OCI-LY3 (cell line): ENCODE data around the gene JARID2.
A peak's percentile ranks its signal among the peaks of the same experiment; 100 is the strongest.

Experiments
- H2AFZ ChIP-seq: fragments of 200-600, 300-600 bp; shearing (Covaris generic); 2 replicates; pipeline ENCODE4 v1.6.0; 2014; ENCODE audit warnings: antibody characterized with exemption, low read depth, low read length
- H3K27ac ChIP-seq: fragments of 200-600, 300-600 bp; sonication (generic); 2 replicates; pipeline ENCODE4 v1.5.1; 2014; ENCODE audit warnings: mild to moderate bottlenecking, low read length, moderate library complexity, mixed read lengths
- H3K27me3 ChIP-seq: fragments of 200-600, 300-600 bp; sonication (generic); 2 replicates; pipeline ENCODE4 v1.6.1; 2014; ENCODE audit warnings: low read depth, low read length, mixed read lengths
- H3K36me3 ChIP-seq: fragments of 200-600, 300-600 bp; sonication (generic); replicated peaks from 2 replicates; pipeline ENCODE3; 2014; ENCODE audit warnings: low read depth, low read length, mixed read lengths
- H3K4me1 ChIP-seq: fragments of 300-600, 200-600 bp; sonication (generic); 2 replicates; pipeline ENCODE4 v1.6.1; 2014; ENCODE audit warnings: low read length, mixed read lengths
- H3K4me2 ChIP-seq: fragments of 200-600, 300-600 bp; sonication (generic); 2 replicates; pipeline ENCODE4 v1.6.1; 2014; ENCODE audit warnings: low read length, mixed read lengths
- H3K4me3 ChIP-seq: fragments of 300-600, 200-600 bp; sonication (generic); 2 replicates; pipeline ENCODE4 v1.5.1; 2014; ENCODE audit warnings: antibody characterized with exemption, mild to moderate bottlenecking, low read length, moderate library complexity
- H3K79me2 ChIP-seq: fragments of 300-600, 200-600 bp; shearing (Covaris generic); 2 replicates; pipeline ENCODE4 v1.6.1; 2014; ENCODE audit warnings: mild to moderate bottlenecking, low read length, mixed read lengths
- H3K9ac ChIP-seq: fragments of 300-600, 200-600 bp; shearing (Covaris generic); 2 replicates; pipeline ENCODE4 v1.6.0; 2014; ENCODE audit warnings: mild to moderate bottlenecking, low read length, moderate library complexity
- H3K9me3 ChIP-seq: fragments of 200-600, 300-600 bp; shearing (Covaris generic); 2 replicates; pipeline ENCODE4 v1.6.1; 2014; ENCODE audit warnings: low read length, mixed read lengths; ENCODE audit not compliant: insufficient read depth
- H4K20me1 ChIP-seq: fragments of 200-600, 300-600 bp; sonication (generic); 2 replicates; pipeline ENCODE4 v1.6.1; 2016; ENCODE audit warnings: low read length, mixed read lengths; ENCODE audit not compliant: insufficient read depth
- EZH2phosphoT487 ChIP-seq: fragments of 200-600 bp; shearing (Covaris generic); IDR thresholded peaks from 2 replicates; pipeline ENCODE4 v1.6.1; 2018; ENCODE audit warnings: antibody characterized with exemption, mixed run types, low read depth
- TF ChIP-seq, protein P1 (sequence below): fragments of 200-600, 300-600 bp; sonication (generic); IDR thresholded peaks from 2 replicates; pipeline ENCODE4 v1.5.1; 2014; ENCODE audit warnings: antibody characterized with exemption, low read length, low read depth

The JARID2 gene

DNA sequence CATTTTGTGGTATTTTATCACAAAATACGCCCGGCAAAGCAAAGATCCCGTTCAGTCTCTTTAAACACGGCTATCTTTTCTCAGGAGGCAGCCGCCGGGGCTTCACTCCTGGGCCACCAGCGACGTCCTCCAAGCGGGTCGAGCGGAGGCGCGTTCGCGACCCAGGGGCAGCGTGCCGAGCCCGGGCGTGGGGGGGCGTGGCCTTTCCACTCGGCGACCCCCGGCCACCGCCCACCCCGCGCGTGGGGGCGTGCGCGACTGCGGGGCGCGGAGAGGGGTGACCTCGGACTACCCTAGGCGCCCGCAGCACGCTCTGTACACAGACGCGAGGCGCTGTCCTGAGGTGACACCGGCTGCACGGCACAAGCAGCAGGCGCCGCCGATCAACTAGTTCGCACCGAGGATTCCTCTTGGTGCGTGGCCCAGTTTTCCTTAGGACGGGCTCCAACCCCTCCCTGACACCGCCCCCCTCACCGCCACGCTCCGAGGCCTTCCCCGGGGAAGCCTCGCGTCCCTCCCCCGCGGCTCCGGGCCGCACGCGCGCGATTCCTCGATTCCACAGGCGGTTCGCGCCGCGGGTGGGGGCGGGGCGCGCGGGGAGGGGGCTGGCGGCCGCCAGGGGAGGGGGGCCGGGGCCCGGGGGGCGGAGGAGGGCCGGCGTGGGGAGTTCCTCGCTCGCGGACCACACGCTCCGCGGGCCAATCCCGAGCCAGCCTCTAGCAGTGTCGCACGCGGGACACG, 1.1 kb upstream of the JARID2 start:
- H3K27me3 ChIP-seq = no peaks in the 10 kb centered on the region
- H3K4me3 ChIP-seq = peak overlapping the region; percentile 94
- peaks cover 33% of the 10 kb centered on the region for H3K79me2 ChIP-seq
- no peak overlapping the region for H2AFZ ChIP-seq
- TF ChIP-seq, protein P1, sequence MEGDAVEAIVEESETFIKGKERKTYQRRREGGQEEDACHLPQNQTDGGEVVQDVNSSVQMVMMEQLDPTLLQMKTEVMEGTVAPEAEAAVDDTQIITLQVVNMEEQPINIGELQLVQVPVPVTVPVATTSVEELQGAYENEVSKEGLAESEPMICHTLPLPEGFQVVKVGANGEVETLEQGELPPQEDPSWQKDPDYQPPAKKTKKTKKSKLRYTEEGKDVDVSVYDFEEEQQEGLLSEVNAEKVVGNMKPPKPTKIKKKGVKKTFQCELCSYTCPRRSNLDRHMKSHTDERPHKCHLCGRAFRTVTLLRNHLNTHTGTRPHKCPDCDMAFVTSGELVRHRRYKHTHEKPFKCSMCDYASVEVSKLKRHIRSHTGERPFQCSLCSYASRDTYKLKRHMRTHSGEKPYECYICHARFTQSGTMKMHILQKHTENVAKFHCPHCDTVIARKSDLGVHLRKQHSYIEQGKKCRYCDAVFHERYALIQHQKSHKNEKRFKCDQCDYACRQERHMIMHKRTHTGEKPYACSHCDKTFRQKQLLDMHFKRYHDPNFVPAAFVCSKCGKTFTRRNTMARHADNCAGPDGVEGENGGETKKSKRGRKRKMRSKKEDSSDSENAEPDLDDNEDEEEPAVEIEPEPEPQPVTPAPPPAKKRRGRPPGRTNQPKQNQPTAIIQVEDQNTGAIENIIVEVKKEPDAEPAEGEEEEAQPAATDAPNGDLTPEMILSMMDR = no peak
- no peak for TF ChIP-seq EZH2phosphoT487
- H3K9me3 ChIP-seq = no peaks in the 10 kb centered on the region
- no peaks in the 10 kb centered on the region for H3K36me3 ChIP-seq
- peak overlapping the region; percentile 88 for H3K9ac ChIP-seq
- H3K27ac ChIP-seq = peak overlapping the region; percentile 34; the same call in 1 of the 2 replicates
- H4K20me1 ChIP-seq = peaks cover 10% of the 10 kb centered on the region
- H3K4me1 ChIP-seq = peaks cover 12% of the 10 kb centered on the region
- peak overlapping the region; percentile 87 for H3K4me2 ChIP-seq

DNA sequence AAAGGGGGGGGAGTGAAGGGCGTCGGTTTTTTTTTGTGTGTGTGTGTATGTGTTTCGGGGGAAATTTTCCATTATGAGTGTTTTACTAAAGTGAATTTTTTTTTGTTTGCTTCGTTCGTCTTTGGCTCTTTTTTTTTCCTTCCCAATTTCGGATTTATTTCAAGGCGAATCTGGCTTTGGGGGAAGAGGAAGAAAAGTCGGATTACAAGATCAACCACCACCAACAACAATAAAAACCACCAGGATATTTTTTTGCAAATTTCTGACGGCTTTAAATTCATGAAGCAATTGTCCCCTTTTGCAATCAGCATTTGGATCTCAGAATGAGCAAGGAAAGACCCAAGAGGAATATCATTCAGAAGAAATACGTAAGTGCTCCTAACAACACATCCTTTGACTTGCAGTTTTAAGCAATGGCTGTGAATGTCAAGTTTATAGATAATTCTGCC, 372 bp downstream of the JARID2 start:
- Histone ChIP-seq H3K79me2 (peaks cover 47% of the 10 kb centered on the region), H3K4me1 (peaks cover 22% of the 10 kb centered on the region), H3K9me3 (no peaks in the 10 kb centered on the region), H2AFZ (no peak overlapping the region), H3K4me3 (peak overlapping the region; percentile 94), H3K4me2 (peak overlapping the region; percentile 87), H3K27me3 (no peaks in the 10 kb centered on the region), H4K20me1 (peaks cover 23% of the 10 kb centered on the region), H3K36me3 (no peaks in the 10 kb centered on the region), H3K27ac (peak overlapping the region; percentile 75), H3K9ac (peak overlapping the region; percentile 88)
- no peak for TF ChIP-seq EZH2phosphoT487
- TF ChIP-seq, protein P1 = no peak

GRCh38 chr6:15246666-15247499, 1.0 kb downstream of the JARID2 start:
- Histone ChIP-seq H3K4me3 (peak overlapping the region; percentile 94), H4K20me1 (peaks cover 26% of the 10 kb centered on the region), H3K4me1 (peaks cover 24% of the 10 kb centered on the region), H3K27ac (peak overlapping the region; percentile 75), H3K79me2 (peaks cover 54% of the 10 kb centered on the region), H3K9ac (peak overlapping the region; percentile 88), H2AFZ (no peak overlapping the region), H3K36me3 (no peaks in the 10 kb centered on the region), H3K9me3 (no peaks in the 10 kb centered on the region), H3K27me3 (no peaks in the 10 kb centered on the region), H3K4me2 (peak overlapping the region; percentile 87)
- no peak for TF ChIP-seq EZH2phosphoT487
- TF ChIP-seq, protein P1 = no peak
